HEK293 (cell line): Measurements from ENCODE around the gene RIPOR3.

Experiments
- BCL11A ChIP-seq: fragments of 450-650 bp; formaldehyde crosslinking; IDR thresholded peaks from 2 replicates; pipeline ENCODE4 v1.5.1; 2016; ENCODE audit warnings: low read depth, missing biosample characterization, missing genetic modification characterization
- CTCF ChIP-seq: fragments of 450-650 bp; formaldehyde crosslinking; IDR thresholded peaks from 2 replicates; pipeline ENCODE4 v1.5.1; 2016; ENCODE audit warnings: missing biosample characterization, missing genetic modification characterization
- FEZF1 ChIP-seq: fragments of 450-650 bp; formaldehyde crosslinking; IDR thresholded peaks from 2 replicates; pipeline ENCODE4 v1.5.1; 2016; ENCODE audit warnings: missing biosample characterization, missing genetic modification characterization
- OVOL3 ChIP-seq: fragments of 450-650 bp; formaldehyde crosslinking; IDR thresholded peaks from 2 replicates; pipeline ENCODE4 v1.5.1; 2016; ENCODE audit warnings: missing biosample characterization, missing genetic modification characterization
- PATZ1 ChIP-seq: fragments of 450-650 bp; formaldehyde crosslinking; IDR thresholded peaks from 2 replicates; pipeline ENCODE4 v1.5.1; 2016; ENCODE audit warnings: missing biosample characterization, missing genetic modification characterization
- RBAK ChIP-seq: fragments of 450-650 bp; formaldehyde crosslinking; IDR thresholded peaks from 2 replicates; pipeline ENCODE4 v1.5.1; 2016; ENCODE audit warnings: missing biosample characterization, missing genetic modification characterization
- ZBTB21 ChIP-seq: fragments of 450-650 bp; formaldehyde crosslinking; IDR thresholded peaks from 2 replicates; pipeline ENCODE4 v1.5.1; 2017; ENCODE audit warnings: missing biosample characterization, missing genetic modification characterization
- ZNF146 ChIP-seq: fragments of 450-650 bp; formaldehyde crosslinking; IDR thresholded peaks from 2 replicates; pipeline ENCODE4 v1.5.1; 2016; ENCODE audit warnings: missing biosample characterization, missing genetic modification characterization
- ZNF416 ChIP-seq: fragments of 450-650 bp; formaldehyde crosslinking; IDR thresholded peaks from 2 replicates; pipeline ENCODE4 v1.5.1; 2016; ENCODE audit warnings: missing biosample characterization, missing genetic modification characterization
- ZNF426 ChIP-seq: fragments of 450-650 bp; formaldehyde crosslinking; IDR thresholded peaks from 2 replicates; pipeline ENCODE4 v1.5.1; 2017; ENCODE audit warnings: missing biosample characterization, missing genetic modification characterization, mild to moderate bottlenecking, inconsistent platforms, moderate library complexity
- ZNF664 ChIP-seq: fragments of 450-650 bp; formaldehyde crosslinking; IDR thresholded peaks from 2 replicates; pipeline ENCODE4 v1.5.1; 2016; ENCODE audit warnings: missing biosample characterization, missing genetic modification characterization

- TF ChIP-seq CTCF (tag by site-specific recombination) (no peak), OVOL3 (tag by site-specific recombination) (no peak), RBAK (tag by site-specific recombination) (no peak), ZNF146 (tag by site-specific recombination) (no peak), FEZF1 (tag by site-specific recombination) (no peak), PATZ1 (tag by site-specific recombination) (no peak), ZNF426 (no peak), ZBTB21 (tag by site-specific recombination) (no peak), ZNF664 (tag by site-specific recombination) (no peak), ZNF416 (tag by site-specific recombination) (no peak), BCL11A (tag by site-specific recombination) (no peak)
Observed at GRCh38 chr20:50678169-50678898, 13.0 kb downstream of the RIPOR3 start.
